H1 (cell line): Measurements from ENCODE around the gene DDT. TPM values are rescaled to one million over a fixed set of nuclear protein-coding genes. Genes with fewer than 3 reads are reported as not detected.

ENCODE experiments used
- CTCF ChIA-PET: fragments of 300-600 bp; sonication (Branson Sonifier 250); formaldehyde crosslinking; loops from one replicate; lab custom pipeline; 2021; ENCODE audit not compliant: partially characterized antibody; lab: Charles Lee
- POLR2A ChIA-PET: fragments of 300-600 bp; sonication (Branson Sonifier 250); formaldehyde crosslinking; loops from one replicate; lab custom pipeline; 2021; ENCODE audit warnings: inconsistent platforms; ENCODE audit not compliant: partially characterized antibody; lab: Charles Lee
- DNase-seq, 2 experiments: peaks; one replicate each; pipeline versions ENCODE4 v3.0.0 to v3.0.0-alpha.2; 2010 to 2022; ENCODE audit warnings: low spot score in 2 of 2, low read depth in 1 of 2, mixed read lengths in 1 of 2
- FAIRE-seq: peaks from 2 replicates; lab custom pipeline; 2011; peaks lifted over from hg19 to GRCh38; lab: Jason Lieb, UNC
- H2AFZ ChIP-seq: 2 replicates; pipeline ENCODE4 v1.8.1; 2012; ENCODE audit warnings: low read length, inconsistent platforms
- H2AK5ac ChIP-seq: 2 replicates; pipeline ENCODE4 v1.6.1; 2013; ENCODE audit warnings: low read depth, low read length
- H2BK120ac ChIP-seq: replicated peaks from 2 replicates; pipeline ENCODE3; 2013; ENCODE audit warnings: low read depth, low read length, inconsistent platforms
- H2BK12ac ChIP-seq: 2 replicates; pipeline ENCODE4 v1.6.1; 2013; ENCODE audit warnings: low read depth, low read length
- H2BK15ac ChIP-seq: 2 replicates; pipeline ENCODE4 v1.6.1; 2013; ENCODE audit warnings: low read length
- H2BK20ac ChIP-seq: 2 replicates; pipeline ENCODE4 v1.6.1; 2013; ENCODE audit warnings: low read length
- H2BK5ac ChIP-seq: 2 replicates; pipeline ENCODE4 v1.6.1; 2013; ENCODE audit warnings: low read depth, low read length
- H3K14ac ChIP-seq: 2 replicates; pipeline ENCODE4 v1.6.1; 2013; ENCODE audit warnings: inconsistent platforms; ENCODE audit not compliant: insufficient read length
- H3K18ac ChIP-seq: 2 replicates; pipeline ENCODE4 v1.6.1; 2013; ENCODE audit warnings: low read length; ENCODE audit errors: extremely low read depth
- H3K23ac ChIP-seq: 2 replicates; pipeline ENCODE4 v1.6.1; 2013; ENCODE audit warnings: inconsistent platforms; ENCODE audit not compliant: insufficient read length
- H3K23me2 ChIP-seq: 2 replicates; pipeline ENCODE4 v1.6.1; 2013; ENCODE audit warnings: low read depth, low read length
- H3K27ac ChIP-seq: 2 replicates; pipeline ENCODE4 v1.6.1; 2011; ENCODE audit warnings: low read depth, low read length, inconsistent platforms
- H3K27me3 ChIP-seq, 4 experiments: replicated peaks in 1 of 4; 1 replicate in 1 of 4; 2 replicates in 3 of 4; pipeline versions ENCODE4 v1.6.1 to v1.8.1; 2011 to 2013; ENCODE audit warnings: low read length in 3 of 4, mild to moderate bottlenecking in 3 of 4, inconsistent platforms in 2 of 4, mixed read lengths in 2 of 4, moderate library complexity in 1 of 4; ENCODE audit not compliant: control insufficient read depth in 3 of 4, insufficient read depth in 3 of 4; ENCODE audit errors: extremely low read depth in 1 of 4
- H3K36me3 ChIP-seq, 4 experiments: 2 replicates each; pipeline versions ENCODE4 v1.6.1 to v1.8.1; 2011 to 2013; ENCODE audit warnings: mild to moderate bottlenecking in 4 of 4, low read length in 3 of 4, moderate library complexity in 2 of 4, control low read depth in 1 of 4, inconsistent platforms in 1 of 4; ENCODE audit not compliant: insufficient read depth in 4 of 4, control insufficient read depth in 2 of 4
- H3K4ac ChIP-seq: replicated peaks from 2 replicates; pipeline ENCODE3; 2013; ENCODE audit warnings: low read length, low read depth, mixed read lengths, inconsistent platforms; ENCODE audit not compliant: insufficient read length
- H3K4me1 ChIP-seq, 4 experiments: replicated peaks in 1 of 4; 1 replicate in 1 of 4; 2 replicates in 3 of 4; pipeline versions ENCODE4 v1.6.1 to v1.8.1; 2011 to 2013; ENCODE audit warnings: low read length in 3 of 4, inconsistent platforms in 2 of 4, mixed read lengths in 1 of 4; ENCODE audit not compliant: insufficient read depth in 4 of 4, control insufficient read depth in 3 of 4
- H3K4me2 ChIP-seq, 2 experiments: 2 replicates each; pipeline versions ENCODE4 v1.6.1 to v1.8.1; 2011 to 2013; ENCODE audit warnings: low read depth in 2 of 2, low read length in 2 of 2, control low read depth in 1 of 2, inconsistent platforms in 1 of 2, mild to moderate bottlenecking in 1 of 2; ENCODE audit not compliant: insufficient read depth in 1 of 2
- H3K4me3 ChIP-seq, 4 experiments: fragments of 200-600, 300-600 bp in 1 of 4; sonication (generic), shearing (Covaris generic), sonication (Bioruptor Twin) in 1 of 4; 2 replicates each; pipeline versions ENCODE4 v1.5.1 to v1.8.1; 2011 to 2016; ENCODE audit warnings: low read length in 4 of 4, low read depth in 3 of 4, control low read depth in 2 of 4, inconsistent platforms in 2 of 4, mild to moderate bottlenecking in 2 of 4, mixed read lengths in 1 of 4, moderate library complexity in 1 of 4; ENCODE audit not compliant: insufficient read depth in 2 of 4; ENCODE audit errors: extremely low read depth in 1 of 4
- H3K56ac ChIP-seq: replicated peaks from 2 replicates; pipeline ENCODE3; 2013; ENCODE audit warnings: low read depth, mild to moderate bottlenecking, mixed read lengths, low read length, inconsistent platforms; ENCODE audit not compliant: insufficient read length
- H3K79me1 ChIP-seq: 2 replicates; pipeline ENCODE4 v1.6.1; 2013; ENCODE audit warnings: low read depth, low read length, control low read depth
- H3K79me2 ChIP-seq, 2 experiments: 2 replicates each; pipeline versions ENCODE4 v1.6.1 to v1.8.1; 2012 to 2013; ENCODE audit warnings: low read length in 2 of 2, mild to moderate bottlenecking in 2 of 2, inconsistent platforms in 1 of 2; ENCODE audit not compliant: insufficient read depth in 2 of 2, control insufficient read depth in 1 of 2
- H3K9ac ChIP-seq, 4 experiments: replicated peaks in 1 of 4; 1 replicate in 1 of 4; 2 replicates in 3 of 4; pipeline versions ENCODE4 v1.6.1 to v1.8.1; 2011 to 2013; ENCODE audit warnings: low read depth in 3 of 4, low read length in 3 of 4, control low read depth in 2 of 4, mild to moderate bottlenecking in 2 of 4, moderate library complexity in 2 of 4, inconsistent platforms in 1 of 4; ENCODE audit errors: extremely low read depth in 1 of 4
- H3K9me3 ChIP-seq, 2 experiments: 2 replicates each; pipeline versions ENCODE4 v1.6.1 to v1.8.1; 2012 to 2013; ENCODE audit warnings: mild to moderate bottlenecking in 2 of 2, moderate library complexity in 2 of 2, control low read depth in 1 of 2, inconsistent platforms in 1 of 2, low read depth in 1 of 2, low read length in 1 of 2, mixed read lengths in 1 of 2; ENCODE audit not compliant: insufficient read depth in 2 of 2
- H4K20me1 ChIP-seq, 2 experiments: replicated peaks in 1 of 2; 2 replicates each; pipeline versions ENCODE3 to v1.8.1; 2011 to 2013; ENCODE audit warnings: inconsistent platforms in 2 of 2, low read length in 2 of 2, mild to moderate bottlenecking in 1 of 2; ENCODE audit not compliant: insufficient read depth in 2 of 2, control insufficient read depth in 1 of 2
- H4K5ac ChIP-seq: 2 replicates; pipeline ENCODE4 v1.6.1; 2013; ENCODE audit warnings: low read length, low read depth, mixed read lengths, inconsistent platforms; ENCODE audit not compliant: insufficient read length
- H4K8ac ChIP-seq: 2 replicates; pipeline ENCODE4 v1.8.0; 2013; ENCODE audit warnings: mild to moderate bottlenecking, moderate library complexity, low read length, inconsistent platforms; ENCODE audit not compliant: insufficient read depth; ENCODE audit errors: extremely low read depth
- H4K91ac ChIP-seq: replicated peaks from 2 replicates; pipeline ENCODE3; 2013; ENCODE audit warnings: low read length, mixed read lengths, inconsistent platforms; ENCODE audit not compliant: insufficient read length
- ATF3 ChIP-seq: IDR thresholded peaks from 2 replicates; pipeline ENCODE4 v1.6.1; 2011; ENCODE audit warnings: low read depth, mild to moderate bottlenecking, low read length; ENCODE audit not compliant: insufficient read depth
- BACH1 ChIP-seq: IDR thresholded peaks from 2 replicates; pipeline ENCODE4 v1.6.1; 2012; ENCODE audit warnings: low read length, improper control_type of control experiment
- BCL11A ChIP-seq, 2 experiments: IDR thresholded peaks; one replicate each; pipeline ENCODE4 v1.6.1; 2011; ENCODE audit warnings: low read depth in 2 of 2, low read length in 2 of 2, mild to moderate bottlenecking in 2 of 2
- EP300 ChIP-seq, 2 experiments: IDR thresholded peaks; 1 replicate in 1 of 2; 2 replicates in 1 of 2; pipeline ENCODE4 v1.6.1; 2011 to 2012; ENCODE audit warnings: low read depth in 2 of 2, low read length in 2 of 2, mild to moderate bottlenecking in 2 of 2, borderline replicate concordance in 1 of 2, inconsistent platforms in 1 of 2, moderate library complexity in 1 of 2
- KDM4A ChIP-seq: IDR thresholded peaks from one replicate; pipeline ENCODE4 v1.7.1; 2012; ENCODE audit warnings: low read depth, mild to moderate bottlenecking, moderate library complexity, low read length, inconsistent platforms; ENCODE audit not compliant: severe bottlenecking
- KDM5A ChIP-seq: fragments of 200-600 bp; IDR thresholded peaks from 2 replicates; pipeline ENCODE4 v1.7.1; 2012; ENCODE audit warnings: mild to moderate bottlenecking, low read length, inconsistent platforms, mixed read lengths
- MAX ChIP-seq: IDR thresholded peaks from 2 replicates; pipeline ENCODE4 v1.6.1; 2012; ENCODE audit warnings: inconsistent platforms
- NANOG ChIP-seq: IDR thresholded peaks from 2 replicates; pipeline ENCODE4 v1.6.1; 2011; ENCODE audit warnings: low read length, low read depth, mild to moderate bottlenecking, inconsistent platforms; ENCODE audit not compliant: insufficient read depth, poor library complexity, severe bottlenecking
- SAP30 ChIP-seq: fragments of 300-600 bp; sonication (generic); IDR thresholded peaks from 2 replicates; pipeline ENCODE4 v1.7.1; 2012; ENCODE audit warnings: low read length, moderate library complexity, mild to moderate bottlenecking, inconsistent platforms; ENCODE audit not compliant: insufficient read depth, insufficient replicate concordance
- TCF12 ChIP-seq: IDR thresholded peaks from 2 replicates; pipeline ENCODE4 v1.6.1; 2011; ENCODE audit warnings: low read depth, mild to moderate bottlenecking, low read length
- USF2 ChIP-seq: IDR thresholded peaks from 2 replicates; pipeline ENCODE4 v1.6.1; 2011; ENCODE audit warnings: low read length, improper control_type of control experiment
- WGBS, 2 experiments: shearing (Covaris generic) in 1 of 2; methylation state at CpG; one replicate each; pipeline versions ENCODE4 v1.1.6 to v1.1.7; 2013 to 2015; ENCODE audit warnings: low lambda C conversion rate in 2 of 2, mixed read lengths in 2 of 2, inconsistent platforms in 1 of 2, low coverage in 1 of 2, missing lambda C conversion rate in 1 of 2; ENCODE audit not compliant: insufficient replicate concordance in 2 of 2, insufficient coverage in 1 of 2, insufficient read length in 1 of 2; ENCODE audit errors: extremely low coverage in 1 of 2, missing lambda C conversion rate in 1 of 2; 5-methylcytosine and 5-hydroxymethylcytosine counted together
- polyA plus RNA-seq, 7 experiments: library from polyadenylated mRNA; depleted of rRNA in 3 of 7; stranded (reverse) in 5 of 7; unstranded in 2 of 7; fragments of >200 nt in 5 of 7; fragments of 200-250 nt in 2 of 7; gene quantifications; 1 replicate in 5 of 7; 2 replicates in 1 of 7; 4 replicates in 1 of 7; pipeline versions ENCODE4 v1.2.1 to v1.2.3, GENCODE V29; 2011 to 2013; ENCODE audit warnings: missing spikeins in 2 of 7, mixed read lengths in 2 of 7
- total RNA-seq: library from RNA; stranded (reverse); fragmentation: NEBNext Ultra II Directional; extraction: Animal tissue kit (Norgen Biotek cat#: 25700); gene quantifications from 2 replicates; pipeline ENCODE4 v1.2.1, GENCODE V29; 2021

Gene DDT
- total and polyA plus RNA-seq, 2 of the 8 experiments (the other 6 are each of a cell fraction or from before 2014, with no cell fraction given): 106 to 341 TPM

DNA sequence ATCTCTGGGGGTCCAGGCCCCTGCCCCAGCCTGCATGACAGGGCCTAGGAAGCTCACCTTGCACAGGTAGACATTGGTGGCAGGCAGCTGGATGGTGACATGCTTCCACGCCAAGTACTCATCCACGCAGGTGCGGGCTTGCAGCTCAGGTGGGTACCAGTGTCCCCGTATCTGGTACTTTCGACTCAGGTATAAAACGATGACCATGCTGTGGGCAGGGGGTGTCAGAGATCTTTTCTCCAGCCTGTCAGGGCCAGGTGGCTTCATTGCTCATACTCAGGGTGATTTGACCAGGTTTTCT, 32.6 kb upstream of the DDT start:
- Histone ChIP-seq H2BK12ac (peak overlapping the region; percentile 1; the same call in 1 of the 2 replicates), H4K20me1 (no peaks in the 10 kb centered on the region), H4K5ac (no peak overlapping the region), H2AFZ (no peak overlapping the region), H3K36me3 (no peaks in the 10 kb centered on the region), H3K79me1 (no peaks in the 10 kb centered on the region), H4K91ac (no peak overlapping the region), H4K8ac (no peak overlapping the region), H3K9ac (no peak overlapping the region), H2BK20ac (no peak overlapping the region), H3K4me2 (no peak overlapping the region), H3K79me2 (peaks cover 0 to 4% of the 10 kb centered on the region in 2 experiments; a peak in 2 of 4 replicates), H2BK5ac (no peak overlapping the region), H3K27ac (no peak overlapping the region), H2AK5ac (0 out of 2 replicates have a peak overlapping the region, but pooled peaks have one; percentile 1), H3K4me1 (no peaks in the 10 kb centered on the region; a peak in 2 of 7 replicates), H2BK120ac (no peak overlapping the region), H2BK15ac (peak overlapping the region; percentile 76; the same call in 1 of the 2 replicates), H3K56ac (no peak overlapping the region), H3K23ac (no peak overlapping the region), H3K18ac (no peak overlapping the region), H3K14ac (no peak overlapping the region), H3K23me2 (peaks cover 6% of the 10 kb centered on the region; the same call in 1 of the 2 replicates), H3K4me3 (no peak overlapping the region), H3K9me3 (no peaks in the 10 kb centered on the region), H3K27me3 (peaks cover 0 to 3% (median 0%) of the 10 kb centered on the region in 4 experiments; a peak in 3 of 7 replicates), H3K4ac (no peak overlapping the region)
- ChIA-PET CTCF (interaction anchor here (1.2 kb wide), 1 partner anchor 19 kb away, joined by 3 read pairs; no protein-coding TSS in a partner anchor), POLR2A (no interaction called here)
- WGBS, 2 experiments: 87% methylated on average over 6 of the region's 6 CpGs; no CpG with 5 or more reads in 1 of the 2 experiments
- FAIRE-seq: no peak
- DNase-seq: no peak
- TF ChIP-seq NANOG (no peak), BACH1 (no peak), USF2 (no peak), KDM4A (no peak), TCF12 (no peak), SAP30 (no peak), BCL11A (IDR thresholded peaks at IDR 0.05; ENCODE audit: low read depth in 2 of 2, low read length in 2 of 2) (no peak), MAX (no peak), EP300 (IDR thresholded peaks at IDR 0.05; ENCODE audit: borderline replicate concordance in 1 of 2, low read depth in 2 of 2, low read length in 2 of 2) (no peak), KDM5A (no peak), ATF3 (no peak)
